GM21526 (cell line): ENCODE measurements around the gene ZBTB20.
"Not testable (repeated sequence)": the region's sequence is repeated elsewhere in the genome, so short reads cannot be mapped to it uniquely, and the experiment has no call there.

Experiments used
- ATAC-seq: cut with Tn5 transposase; IDR thresholded peaks from one replicate; pipeline ENCODE4 v1.9.1; 2021; ENCODE audit warnings: moderate library complexity; ENCODE audit not compliant: unreplicated experiment, low FRiP score

Gene ZBTB20

GRCh38 chr3:115148142-115148790, 1.2 kb upstream of the ZBTB20 start:
- no peak for ATAC-seq

- ATAC-seq: peak; percentile 86
Observed at GRCh38 chr3:115147329-115148141, 447 bp upstream of the ZBTB20 start.

- ATAC-seq: no peak
Observed at GRCh38 chr3:115146032-115146417, 1.1 kb downstream of the ZBTB20 start.

GRCh38 chr3:115141033-115141757, 5.9 kb downstream of the ZBTB20 start:
- peak; percentile 60 for ATAC-seq

- ATAC-seq: no peak
Observed at GRCh38 chr3:115139072-115139471, 8.0 kb downstream of the ZBTB20 start.

GRCh38 chr3:115134648-115135347, 12.3 kb downstream of the ZBTB20 start:
- ATAC-seq: no peak

- no peak for ATAC-seq
Observed at GRCh38 chr3:115127208-115127607, 19.9 kb downstream of the ZBTB20 start.

- ATAC-seq: no peak
Observed at GRCh38 chr3:115120597-115120996, 26.5 kb downstream of the ZBTB20 start.

GRCh38 chr3:115113367-115113766, 33.7 kb downstream of the ZBTB20 start:
- no peak for ATAC-seq

- ATAC-seq: no peak
Observed at GRCh38 chr3:115111632-115112031, 35.5 kb downstream of the ZBTB20 start.

- ATAC-seq: no peak
Observed at GRCh38 chr3:115110830-115111229, 36.3 kb downstream of the ZBTB20 start.

GRCh38 chr3:115110066-115110465, 37.0 kb downstream of the ZBTB20 start:
- ATAC-seq: not testable (repeated sequence)

- no peak for ATAC-seq
Observed at GRCh38 chr3:115108614-115109013, 38.5 kb downstream of the ZBTB20 start.

GRCh38 chr3:115102046-115102445, 45.0 kb downstream of the ZBTB20 start:
- ATAC-seq: no peak

- ATAC-seq: no peak
Observed at GRCh38 chr3:115100806-115101205, 46.3 kb downstream of the ZBTB20 start.

- ATAC-seq: no peak
Observed at GRCh38 chr3:115099986-115100571, 47.0 kb downstream of the ZBTB20 start.

GRCh38 chr3:115099134-115099985, 47.7 kb downstream of the ZBTB20 start:
- no peak for ATAC-seq

- no peak for ATAC-seq
Observed at GRCh38 chr3:115098354-115099073, 48.6 kb downstream of the ZBTB20 start.

- no peak for ATAC-seq
Observed at GRCh38 chr3:115095236-115095635, 51.9 kb downstream of the ZBTB20 start.
